ENCODE results near the gene NXNL1.

DNA sequence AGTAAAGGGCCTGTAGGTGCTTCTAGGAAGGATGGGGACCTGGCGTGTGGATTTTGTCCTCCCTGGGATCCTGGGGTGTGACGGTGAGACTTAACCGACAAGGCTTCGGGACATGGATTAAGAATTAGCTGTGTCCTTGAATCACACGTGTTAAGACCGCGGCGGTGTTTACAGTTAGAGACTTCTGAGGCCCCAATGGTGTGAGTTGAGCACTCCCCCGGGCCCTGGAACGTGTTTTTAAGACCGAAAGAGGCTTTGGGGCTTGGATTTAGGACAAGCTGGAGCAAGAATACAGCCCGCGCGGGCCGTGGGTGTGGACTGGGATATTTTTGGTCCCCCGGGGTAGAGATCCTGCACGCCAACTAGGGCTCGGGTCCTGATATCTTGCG lies 8.4 kb upstream of the NXNL1 start:
- TF ChIP-seq EZH2 (IDR thresholded peaks at IDR 0.05) (no peak), YY1 (IDR thresholded peaks at IDR 0.05; ENCODE audit: extremely low read depth, insufficient replicate concordance, low read depth, low read length) (no peak), ZNF274 (IDR thresholded peaks at IDR 0.05; ENCODE audit: low read depth, low read length) (no peak), SP1 (IDR thresholded peaks at IDR 0.05; ENCODE audit: low read depth) (no peak), ZFX (IDR thresholded peaks at IDR 0.05) (no peak)
- TF ChIP-seq, protein P1, sequence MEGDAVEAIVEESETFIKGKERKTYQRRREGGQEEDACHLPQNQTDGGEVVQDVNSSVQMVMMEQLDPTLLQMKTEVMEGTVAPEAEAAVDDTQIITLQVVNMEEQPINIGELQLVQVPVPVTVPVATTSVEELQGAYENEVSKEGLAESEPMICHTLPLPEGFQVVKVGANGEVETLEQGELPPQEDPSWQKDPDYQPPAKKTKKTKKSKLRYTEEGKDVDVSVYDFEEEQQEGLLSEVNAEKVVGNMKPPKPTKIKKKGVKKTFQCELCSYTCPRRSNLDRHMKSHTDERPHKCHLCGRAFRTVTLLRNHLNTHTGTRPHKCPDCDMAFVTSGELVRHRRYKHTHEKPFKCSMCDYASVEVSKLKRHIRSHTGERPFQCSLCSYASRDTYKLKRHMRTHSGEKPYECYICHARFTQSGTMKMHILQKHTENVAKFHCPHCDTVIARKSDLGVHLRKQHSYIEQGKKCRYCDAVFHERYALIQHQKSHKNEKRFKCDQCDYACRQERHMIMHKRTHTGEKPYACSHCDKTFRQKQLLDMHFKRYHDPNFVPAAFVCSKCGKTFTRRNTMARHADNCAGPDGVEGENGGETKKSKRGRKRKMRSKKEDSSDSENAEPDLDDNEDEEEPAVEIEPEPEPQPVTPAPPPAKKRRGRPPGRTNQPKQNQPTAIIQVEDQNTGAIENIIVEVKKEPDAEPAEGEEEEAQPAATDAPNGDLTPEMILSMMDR (IDR thresholded peaks at IDR 0.05 in 2 of 3, conservative IDR thresholded peaks at IDR 0.05 in 1 of 3; ENCODE audit: borderline replicate concordance in 1 of 3, insufficient read depth in 1 of 3, low read depth in 2 of 3, low read length in 2 of 3): no peak
- TF ChIP-seq, protein P2, sequence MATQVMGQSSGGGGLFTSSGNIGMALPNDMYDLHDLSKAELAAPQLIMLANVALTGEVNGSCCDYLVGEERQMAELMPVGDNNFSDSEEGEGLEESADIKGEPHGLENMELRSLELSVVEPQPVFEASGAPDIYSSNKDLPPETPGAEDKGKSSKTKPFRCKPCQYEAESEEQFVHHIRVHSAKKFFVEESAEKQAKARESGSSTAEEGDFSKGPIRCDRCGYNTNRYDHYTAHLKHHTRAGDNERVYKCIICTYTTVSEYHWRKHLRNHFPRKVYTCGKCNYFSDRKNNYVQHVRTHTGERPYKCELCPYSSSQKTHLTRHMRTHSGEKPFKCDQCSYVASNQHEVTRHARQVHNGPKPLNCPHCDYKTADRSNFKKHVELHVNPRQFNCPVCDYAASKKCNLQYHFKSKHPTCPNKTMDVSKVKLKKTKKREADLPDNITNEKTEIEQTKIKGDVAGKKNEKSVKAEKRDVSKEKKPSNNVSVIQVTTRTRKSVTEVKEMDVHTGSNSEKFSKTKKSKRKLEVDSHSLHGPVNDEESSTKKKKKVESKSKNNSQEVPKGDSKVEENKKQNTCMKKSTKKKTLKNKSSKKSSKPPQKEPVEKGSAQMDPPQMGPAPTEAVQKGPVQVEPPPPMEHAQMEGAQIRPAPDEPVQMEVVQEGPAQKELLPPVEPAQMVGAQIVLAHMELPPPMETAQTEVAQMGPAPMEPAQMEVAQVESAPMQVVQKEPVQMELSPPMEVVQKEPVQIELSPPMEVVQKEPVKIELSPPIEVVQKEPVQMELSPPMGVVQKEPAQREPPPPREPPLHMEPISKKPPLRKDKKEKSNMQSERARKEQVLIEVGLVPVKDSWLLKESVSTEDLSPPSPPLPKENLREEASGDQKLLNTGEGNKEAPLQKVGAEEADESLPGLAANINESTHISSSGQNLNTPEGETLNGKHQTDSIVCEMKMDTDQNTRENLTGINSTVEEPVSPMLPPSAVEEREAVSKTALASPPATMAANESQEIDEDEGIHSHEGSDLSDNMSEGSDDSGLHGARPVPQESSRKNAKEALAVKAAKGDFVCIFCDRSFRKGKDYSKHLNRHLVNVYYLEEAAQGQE (IDR thresholded peaks at IDR 0.05; ENCODE audit: low read depth): no peak
- TF ChIP-seq, protein P3, sequence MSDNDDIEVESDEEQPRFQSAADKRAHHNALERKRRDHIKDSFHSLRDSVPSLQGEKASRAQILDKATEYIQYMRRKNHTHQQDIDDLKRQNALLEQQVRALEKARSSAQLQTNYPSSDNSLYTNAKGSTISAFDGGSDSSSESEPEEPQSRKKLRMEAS (IDR thresholded peaks at IDR 0.05): no peak
